ENCODE results near the gene CLUH.
"Not testable (repeated sequence)": the region's sequence is repeated elsewhere in the genome, so short reads cannot be mapped to it uniquely, and the experiment has no call there.

The CLUH gene

GRCh38 chr17:2701996-2702741, 9.4 kb downstream of the CLUH start:
- Histone ChIP-seq H3K4me3 (ENCODE audit: control insufficient read depth in 1 of 7, extremely low read depth in 1 of 7, insufficient read depth in 4 of 7, low read depth in 2 of 7, low read length in 6 of 7) (no peak overlapping the region), H3K27ac (ENCODE audit: insufficient read depth in 1 of 2, low read depth in 1 of 2, low read length in 2 of 2, poor library complexity in 1 of 2, severe bottlenecking in 2 of 2) (no peak overlapping the region), H3K9me3 (ENCODE audit: control extremely low read depth in 1 of 5, control insufficient read depth in 4 of 5, insufficient read depth in 2 of 5, low read depth in 1 of 5, low read length in 4 of 5) (no peaks in the 10 kb centered on the region), H3K4me1 (ENCODE audit: control extremely low read depth in 1 of 4, control insufficient read depth in 4 of 4, insufficient read depth in 4 of 4, low read length in 3 of 4) (no peaks in the 10 kb centered on the region), H3K27me3 (replicated peaks in 2 of 5; ENCODE audit: control insufficient read depth in 4 of 5, insufficient read depth in 5 of 5, low read length in 4 of 5) (no peaks in the 10 kb centered on the region), H3K36me3 (ENCODE audit: control insufficient read depth in 4 of 4, insufficient read depth in 4 of 4, low read length in 3 of 4) (peaks cover 3 to 86% (median 50%) of the 10 kb centered on the region in 4 experiments)
- CTCF ChIA-PET, result interaction anchor here (0.5 kb wide), 1 partner anchor 117 kb away, joined by 4 read pairs; no protein-coding TSS in a partner anchor
- POLR2A ChIA-PET, result no interaction called here
- 97% methylated on average over 20 of the region's 22 CpGs for WGBS (ENCODE audit: insufficient coverage)
- DNase-seq, result no peak

DNA sequence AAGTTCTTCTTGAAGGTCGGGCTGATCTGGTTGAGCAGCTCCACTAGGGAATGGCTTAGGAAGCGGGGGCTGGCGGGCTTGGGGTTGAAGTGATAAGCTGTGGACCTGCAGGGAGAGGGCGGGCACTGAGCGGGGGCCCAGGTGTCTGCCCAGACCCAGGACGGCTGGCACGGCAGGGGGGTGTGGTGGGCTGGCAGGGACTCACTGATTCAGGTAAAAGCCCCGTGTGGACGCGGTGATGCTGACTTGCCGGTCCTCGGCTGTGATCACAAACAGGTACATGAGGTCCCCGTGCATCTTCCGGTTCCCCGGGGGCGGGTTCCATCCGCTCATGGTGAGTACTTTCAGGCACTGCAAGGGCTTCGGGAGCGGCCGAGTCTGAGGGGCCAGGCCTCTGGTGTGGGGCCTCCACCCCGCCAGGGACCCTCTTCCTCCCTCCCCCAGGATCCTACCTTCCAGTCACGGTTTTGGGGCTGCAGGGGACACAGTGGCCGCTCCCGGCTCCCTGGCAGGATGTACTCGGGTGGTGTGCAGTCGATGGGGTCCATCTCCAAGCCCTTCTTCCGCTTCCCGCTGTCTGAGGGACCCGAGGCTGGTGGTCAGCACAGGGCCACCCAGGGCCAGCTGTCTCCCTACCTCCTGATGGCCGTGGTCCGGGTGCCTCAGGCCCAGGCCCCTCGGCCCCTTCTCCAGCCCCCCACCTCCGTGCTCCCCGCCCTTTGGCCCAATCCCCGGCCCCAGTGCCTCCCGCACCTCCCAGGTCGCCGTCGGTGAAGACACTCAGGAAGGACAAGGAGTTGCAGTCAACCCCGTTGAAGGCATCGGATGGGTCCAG, 10.2 kb downstream of the CLUH start:
- Histone ChIP-seq H3K4me1 (ENCODE audit: control extremely low read depth in 1 of 4, control insufficient read depth in 4 of 4, insufficient read depth in 4 of 4, low read length in 3 of 4) (no peaks in the 10 kb centered on the region), H3K27ac (ENCODE audit: insufficient read depth in 1 of 2, low read depth in 1 of 2, low read length in 2 of 2, poor library complexity in 1 of 2, severe bottlenecking in 2 of 2) (no peak overlapping the region), H3K27me3 (replicated peaks in 2 of 5; ENCODE audit: control insufficient read depth in 4 of 5, insufficient read depth in 5 of 5, low read length in 4 of 5) (no peaks in the 10 kb centered on the region), H3K36me3 (ENCODE audit: control insufficient read depth in 4 of 4, insufficient read depth in 4 of 4, low read length in 3 of 4) (peaks cover 3 to 83% (median 56%) of the 10 kb centered on the region in 4 experiments), H3K9me3 (ENCODE audit: control extremely low read depth in 1 of 5, control insufficient read depth in 4 of 5, insufficient read depth in 2 of 5, low read depth in 1 of 5, low read length in 4 of 5) (no peaks in the 10 kb centered on the region), H3K4me3 (ENCODE audit: control insufficient read depth in 1 of 7, extremely low read depth in 1 of 7, insufficient read depth in 4 of 7, low read depth in 2 of 7, low read length in 6 of 7) (no peak overlapping the region)
- ChIA-PET POLR2A (interaction anchor here (0.5 kb wide), 1 partner anchor 1813 kb away, joined by 3 read pairs; no protein-coding TSS in a partner anchor), CTCF (no interaction called here)
- DNase-seq, result no peak
- WGBS (ENCODE audit: insufficient coverage), result 96% methylated on average over 39 of the region's 41 CpGs

- Histone ChIP-seq H3K27me3 (replicated peaks in 2 of 5; ENCODE audit: control insufficient read depth in 4 of 5, insufficient read depth in 5 of 5, low read length in 4 of 5) (no peaks in the 10 kb centered on the region), H3K4me3 (ENCODE audit: control insufficient read depth in 1 of 7, extremely low read depth in 1 of 7, insufficient read depth in 4 of 7, low read depth in 2 of 7, low read length in 6 of 7) (no peak overlapping the region), H3K4me1 (ENCODE audit: control extremely low read depth in 1 of 4, control insufficient read depth in 4 of 4, insufficient read depth in 4 of 4, low read length in 3 of 4) (no peaks in the 10 kb centered on the region), H3K27ac (ENCODE audit: insufficient read depth in 1 of 2, low read depth in 1 of 2, low read length in 2 of 2, poor library complexity in 1 of 2, severe bottlenecking in 2 of 2) (no peak overlapping the region), H3K36me3 (ENCODE audit: control insufficient read depth in 4 of 4, insufficient read depth in 4 of 4, low read length in 3 of 4) (peaks cover 3 to 86% (median 61%) of the 10 kb centered on the region in 4 experiments), H3K9me3 (ENCODE audit: control extremely low read depth in 1 of 5, control insufficient read depth in 4 of 5, insufficient read depth in 2 of 5, low read depth in 1 of 5, low read length in 4 of 5) (no peaks in the 10 kb centered on the region)
- ChIA-PET CTCF (interaction anchor here (0.7 kb wide), 1 partner anchor 317 kb away, joined by 3 read pairs; no protein-coding TSS in a partner anchor), POLR2A (interaction anchor here (0.5 to 0.9 kb wide), 2 partner anchors 9 to 1812 kb away, joined by 3 read pairs; no protein-coding TSS in a partner anchor)
- DNase-seq, result no peak
- 94% methylated on average over 27 of the region's 27 CpGs for WGBS (ENCODE audit: insufficient coverage)
Observed at GRCh38 chr17:2700491-2701141, 10.9 kb downstream of the CLUH start.

DNA sequence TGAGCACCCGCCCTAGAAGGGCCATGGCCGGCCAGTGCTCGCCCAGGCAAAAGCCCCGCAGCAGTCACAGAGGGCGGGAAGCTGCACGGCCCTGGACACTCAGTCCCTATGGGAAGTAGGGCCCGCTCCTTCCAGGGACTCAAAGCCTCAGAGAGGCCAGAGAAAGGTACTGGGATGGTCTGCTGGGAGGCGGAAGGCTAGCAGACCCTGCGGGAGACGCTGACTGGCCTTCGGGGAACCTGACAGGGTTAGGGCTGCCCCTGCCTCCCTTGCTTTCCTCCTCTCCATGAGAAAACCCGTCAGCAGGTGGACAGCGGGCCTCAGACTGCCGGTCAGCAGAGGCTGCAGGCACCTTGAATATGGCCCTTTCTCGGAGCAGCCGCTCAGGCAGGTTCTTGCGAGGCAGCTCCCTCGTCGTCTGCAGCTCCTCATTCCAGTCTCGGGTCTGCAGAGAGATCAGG, 11.5 kb downstream of the CLUH start:
- 97% methylated on average over 20 of the region's 20 CpGs for WGBS (ENCODE audit: insufficient coverage)
- POLR2A ChIA-PET, result interaction anchor here (0.9 kb wide), 1 partner anchor 9 kb away, joined by 3 read pairs; no protein-coding TSS in a partner anchor
- Histone ChIP-seq H3K4me1 (ENCODE audit: control extremely low read depth in 1 of 4, control insufficient read depth in 4 of 4, insufficient read depth in 4 of 4, low read length in 3 of 4) (no peaks in the 10 kb centered on the region), H3K9me3 (ENCODE audit: control extremely low read depth in 1 of 5, control insufficient read depth in 4 of 5, insufficient read depth in 2 of 5, low read depth in 1 of 5, low read length in 4 of 5) (no peaks in the 10 kb centered on the region), H3K27me3 (replicated peaks in 2 of 5; ENCODE audit: control insufficient read depth in 4 of 5, insufficient read depth in 5 of 5, low read length in 4 of 5) (no peaks in the 10 kb centered on the region), H3K36me3 (ENCODE audit: control insufficient read depth in 4 of 4, insufficient read depth in 4 of 4, low read length in 3 of 4) (peaks cover 3 to 89% (median 64%) of the 10 kb centered on the region in 4 experiments), H3K4me3 (ENCODE audit: control insufficient read depth in 1 of 7, extremely low read depth in 1 of 7, insufficient read depth in 4 of 7, low read depth in 2 of 7, low read length in 6 of 7) (no peak overlapping the region), H3K27ac (ENCODE audit: insufficient read depth in 1 of 2, low read depth in 1 of 2, low read length in 2 of 2, poor library complexity in 1 of 2, severe bottlenecking in 2 of 2) (no peak overlapping the region)
- DNase-seq, result no peak
- CTCF ChIA-PET, result interaction anchor here (0.7 kb wide), 1 partner anchor 317 kb away, joined by 3 read pairs; no protein-coding TSS in a partner anchor

DNA sequence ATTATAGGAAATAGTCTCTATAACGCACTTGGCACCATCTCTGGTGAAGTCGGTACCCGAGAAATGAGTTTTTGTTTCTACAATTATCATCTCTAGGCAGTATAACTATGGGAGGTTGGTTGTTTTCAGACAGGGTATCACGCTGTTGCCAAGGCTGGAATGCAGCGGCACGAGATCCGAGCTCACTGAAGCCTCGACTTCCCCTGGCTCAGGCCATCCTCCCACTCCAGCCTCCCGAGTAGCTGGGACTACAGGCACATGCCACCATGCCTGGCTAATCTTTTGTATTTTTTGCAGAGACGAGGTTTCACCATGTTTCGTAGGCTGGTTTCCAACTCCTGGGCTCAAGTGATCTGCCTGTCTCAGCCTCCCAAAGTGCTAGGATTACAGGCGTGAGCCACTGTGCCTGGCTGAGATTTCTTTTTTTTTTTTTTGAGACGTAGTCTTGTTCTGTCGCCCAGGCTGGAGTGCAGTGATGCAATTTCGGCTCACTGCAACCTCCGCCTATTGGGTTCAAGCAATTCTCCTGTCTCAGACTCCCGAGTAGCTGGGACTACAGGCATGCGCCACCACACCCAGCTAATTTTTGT, 12.3 kb downstream of the CLUH start:
- H3K4me3 ChIP-seq (ENCODE audit: control insufficient read depth in 1 of 7, extremely low read depth in 1 of 7, insufficient read depth in 4 of 7, low read depth in 2 of 7, low read length in 6 of 7); H3K4me1 ChIP-seq (ENCODE audit: control extremely low read depth in 1 of 4, control insufficient read depth in 4 of 4, insufficient read depth in 4 of 4, low read length in 3 of 4); DNase-seq; H3K27me3 ChIP-seq (replicated peaks in 2 of 5; ENCODE audit: control insufficient read depth in 4 of 5, insufficient read depth in 5 of 5, low read length in 4 of 5); CTCF ChIA-PET; H3K9me3 ChIP-seq (ENCODE audit: control extremely low read depth in 1 of 5, control insufficient read depth in 4 of 5, insufficient read depth in 2 of 5, low read depth in 1 of 5, low read length in 4 of 5); H3K27ac ChIP-seq (ENCODE audit: insufficient read depth in 1 of 2, low read depth in 1 of 2, low read length in 2 of 2, poor library complexity in 1 of 2, severe bottlenecking in 2 of 2): not testable (repeated sequence)
- POLR2A ChIA-PET, result interaction anchor here (0.9 kb wide), 1 partner anchor 10 kb away, joined by 3 read pairs; no protein-coding TSS in a partner anchor
- H3K36me3 ChIP-seq (ENCODE audit: control insufficient read depth in 4 of 4, insufficient read depth in 4 of 4, low read length in 3 of 4), result peaks cover 0 to 89% (median 64%) of the 10 kb centered on the region in 4 experiments
- WGBS (ENCODE audit: insufficient coverage), result 96% methylated on average over 14 of the region's 18 CpGs

DNA sequence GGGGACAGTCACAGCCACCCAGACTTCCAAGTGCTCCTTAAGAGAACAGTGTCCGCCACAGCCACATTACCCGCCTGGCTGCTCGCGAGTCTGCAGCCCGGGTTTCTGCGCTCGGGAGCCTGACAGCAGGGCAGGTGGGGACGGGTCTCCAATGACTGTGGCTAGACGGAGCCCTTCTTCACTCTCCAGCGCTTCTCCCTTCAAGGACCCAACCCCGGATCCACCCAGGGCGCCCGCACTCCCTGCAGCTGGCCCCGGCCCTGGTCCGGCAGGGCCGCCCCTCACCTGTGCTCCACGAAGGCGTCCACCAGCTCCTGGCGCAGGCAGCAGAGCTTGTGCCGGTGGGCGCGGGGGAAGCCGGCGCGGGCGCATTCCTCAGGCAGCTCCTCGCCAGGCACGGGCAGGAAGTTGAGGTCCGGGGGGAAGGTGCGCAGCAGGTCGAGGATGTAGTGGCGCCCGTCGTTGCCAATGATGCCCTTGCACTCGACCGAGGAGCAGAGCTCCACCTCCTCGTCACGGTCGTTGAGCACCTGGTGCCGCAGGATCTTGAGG, 13.9 kb downstream of the CLUH start:
- DNase-seq, result no peak
- Histone ChIP-seq H3K27me3 (replicated peaks in 2 of 5; ENCODE audit: control insufficient read depth in 4 of 5, insufficient read depth in 5 of 5, low read length in 4 of 5) (no peaks in the 10 kb centered on the region), H3K4me1 (ENCODE audit: control extremely low read depth in 1 of 4, control insufficient read depth in 4 of 4, insufficient read depth in 4 of 4, low read length in 3 of 4) (no peaks in the 10 kb centered on the region), H3K9me3 (ENCODE audit: control extremely low read depth in 1 of 5, control insufficient read depth in 4 of 5, insufficient read depth in 2 of 5, low read depth in 1 of 5, low read length in 4 of 5) (no peaks in the 10 kb centered on the region), H3K4me3 (ENCODE audit: control insufficient read depth in 1 of 7, extremely low read depth in 1 of 7, insufficient read depth in 4 of 7, low read depth in 2 of 7, low read length in 6 of 7) (no peak overlapping the region), H3K27ac (ENCODE audit: insufficient read depth in 1 of 2, low read depth in 1 of 2, low read length in 2 of 2, poor library complexity in 1 of 2, severe bottlenecking in 2 of 2) (no peak overlapping the region), H3K36me3 (ENCODE audit: control insufficient read depth in 4 of 4, insufficient read depth in 4 of 4, low read length in 3 of 4) (peaks cover 3 to 88% (median 66%) of the 10 kb centered on the region in 4 experiments)
- ChIA-PET POLR2A (no interaction called here), CTCF (no interaction called here)
- 98% methylated on average over 40 of the region's 40 CpGs for WGBS (ENCODE audit: insufficient coverage)

Data from common myeloid progenitor, CD34-positive (primary cell).